NT2/D1 (cell line): ENCODE results near the gene TSSC4.
"Not testable (repeated sequence)": the region's sequence is repeated elsewhere in the genome, so short reads cannot be mapped to it uniquely, and the experiment has no call there.

Experiments used
- YY1 ChIP-seq: IDR thresholded peaks from 2 replicates; pipeline ENCODE4 v1.6.1; 2011; ENCODE audit not compliant: insufficient read length, insufficient read depth
- ZNF274 ChIP-seq: IDR thresholded peaks from 2 replicates; pipeline ENCODE4 v1.6.1; 2011; ENCODE audit warnings: mild to moderate bottlenecking, low read depth, low read length

DNA sequence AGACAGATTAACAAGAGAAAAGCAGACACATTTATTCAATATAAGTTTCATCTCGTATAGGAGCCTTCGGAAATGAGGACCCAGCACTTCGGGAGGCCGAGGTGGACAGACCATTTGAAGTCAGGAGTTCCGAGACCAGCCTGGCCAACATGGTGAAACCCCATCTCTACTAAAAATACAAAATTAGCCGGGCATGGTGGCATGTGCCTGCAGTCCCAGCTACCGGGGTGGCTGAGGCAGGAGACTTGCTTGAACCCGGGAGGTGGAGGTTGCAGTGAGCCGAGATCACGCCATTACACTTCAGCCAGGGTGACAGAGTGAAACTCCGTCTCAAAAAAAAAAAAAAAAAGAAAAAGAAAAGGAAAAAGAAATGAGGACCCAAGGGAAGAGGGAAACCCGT, 36.2 kb upstream of the TSSC4 start:
- not testable (repeated sequence) for TF ChIP-seq YY1, ZNF274
